ENCODE measurements around the gene APCDD1. TPM values are rescaled to one million over a fixed set of nuclear protein-coding genes. Genes with fewer than 3 reads are reported as not detected.

The APCDD1 gene
- polyA plus RNA-seq (2011; rRNA removed) (0.01 TPM in 1 of 2 replicates, not detected in the other), polyA minus RNA-seq (2011; rRNA and poly(A)+ RNA removed) (not detected in 2 replicates)

DNA sequence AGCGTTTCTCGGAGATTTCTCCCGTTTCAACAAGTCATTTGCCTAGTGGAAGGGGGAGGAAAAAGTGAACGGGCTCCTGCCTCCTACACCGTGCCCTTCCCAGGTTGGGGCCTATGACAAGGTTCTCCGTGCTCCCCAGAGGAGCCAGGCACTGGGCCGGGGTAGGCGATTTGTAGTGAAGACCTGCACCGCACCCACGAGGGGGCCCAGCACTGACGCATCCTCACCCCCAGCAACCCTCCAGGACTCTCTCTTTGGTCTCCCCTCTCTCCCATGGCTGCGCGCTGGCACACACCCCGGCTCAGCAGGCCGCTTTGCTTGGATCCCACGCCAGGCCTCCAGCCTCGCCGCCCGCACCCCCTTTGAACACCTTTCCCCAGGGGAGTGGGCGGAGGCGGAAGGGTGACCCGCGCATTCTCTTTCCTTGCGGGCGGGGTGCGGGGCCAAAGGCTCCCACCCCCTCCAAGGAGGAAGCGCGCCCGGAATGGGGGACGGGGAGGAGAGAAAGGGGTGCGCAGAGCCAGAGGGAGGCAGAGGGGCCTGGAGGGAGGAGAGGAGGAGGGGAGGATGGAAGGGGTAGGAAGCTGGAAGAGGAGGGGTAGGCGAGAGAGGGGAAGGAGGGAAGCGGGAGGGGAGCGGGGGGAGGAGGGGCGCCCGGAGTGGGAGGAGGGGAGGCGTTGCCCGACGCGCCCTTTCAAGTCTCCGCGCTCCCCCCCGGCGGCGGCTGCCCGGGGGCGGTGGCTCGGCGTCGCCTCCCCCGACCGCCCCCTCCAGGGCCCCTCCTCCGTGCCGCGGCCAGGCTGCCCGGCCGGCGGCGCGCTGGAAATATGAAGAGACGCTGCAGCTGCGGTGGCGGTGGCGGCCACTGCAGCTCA, at the start of gene APCDD1:
Gene APCDD1, plus strand, starts transcription at position 830 of the 875 bp plus-strand sequence. CDS start 347 bp downstream, outside the sequence.
- ChIA-PET CTCF (no interaction called here), POLR2A (no interaction called here)
- DNase-seq (ENCODE audit: low read depth, low spot score) = no peak
- Histone ChIP-seq H3K4me3 (ENCODE audit: low read depth, low read length) (no peak within 1 kb of the TSS), H3K27ac (ENCODE audit: low read depth, low read length) (no peak within 1 kb of the TSS), H3K9me3 (ENCODE audit: control insufficient read depth, insufficient read depth, low read length) (peaks cover 3% of the 10 kb centered on the region; the same call in 1 of the 2 replicates), H3K27me3 (ENCODE audit: control insufficient read depth, insufficient read depth, low read length) (peaks cover 41% of the 10 kb centered on the region)
- TF ChIP-seq, protein P1, sequence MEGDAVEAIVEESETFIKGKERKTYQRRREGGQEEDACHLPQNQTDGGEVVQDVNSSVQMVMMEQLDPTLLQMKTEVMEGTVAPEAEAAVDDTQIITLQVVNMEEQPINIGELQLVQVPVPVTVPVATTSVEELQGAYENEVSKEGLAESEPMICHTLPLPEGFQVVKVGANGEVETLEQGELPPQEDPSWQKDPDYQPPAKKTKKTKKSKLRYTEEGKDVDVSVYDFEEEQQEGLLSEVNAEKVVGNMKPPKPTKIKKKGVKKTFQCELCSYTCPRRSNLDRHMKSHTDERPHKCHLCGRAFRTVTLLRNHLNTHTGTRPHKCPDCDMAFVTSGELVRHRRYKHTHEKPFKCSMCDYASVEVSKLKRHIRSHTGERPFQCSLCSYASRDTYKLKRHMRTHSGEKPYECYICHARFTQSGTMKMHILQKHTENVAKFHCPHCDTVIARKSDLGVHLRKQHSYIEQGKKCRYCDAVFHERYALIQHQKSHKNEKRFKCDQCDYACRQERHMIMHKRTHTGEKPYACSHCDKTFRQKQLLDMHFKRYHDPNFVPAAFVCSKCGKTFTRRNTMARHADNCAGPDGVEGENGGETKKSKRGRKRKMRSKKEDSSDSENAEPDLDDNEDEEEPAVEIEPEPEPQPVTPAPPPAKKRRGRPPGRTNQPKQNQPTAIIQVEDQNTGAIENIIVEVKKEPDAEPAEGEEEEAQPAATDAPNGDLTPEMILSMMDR (IDR thresholded peaks at IDR 0.05; ENCODE audit: low read depth, low read length) = no peak

DNA sequence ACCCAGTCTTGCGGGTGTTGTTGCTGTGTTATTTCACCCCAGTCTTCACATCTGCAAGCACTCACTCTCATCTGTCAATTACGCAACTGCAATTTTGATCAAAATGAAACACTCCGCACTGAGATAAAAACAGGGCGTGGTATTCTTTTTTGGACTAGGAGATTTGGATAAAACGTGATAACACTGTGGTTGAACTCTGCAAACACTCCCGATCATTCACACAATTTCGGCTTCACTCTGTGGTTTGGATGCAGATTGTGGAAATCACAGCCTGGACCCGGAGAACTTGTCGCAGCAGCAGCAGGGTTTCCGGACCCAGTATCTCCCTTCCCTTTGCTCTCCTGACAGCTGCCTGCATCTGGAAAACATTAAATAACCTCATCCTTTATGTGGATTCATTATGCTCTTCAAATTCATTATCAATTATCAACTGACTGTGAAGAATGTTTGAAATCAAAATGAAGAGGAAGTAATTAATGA, 49.4 kb upstream of the APCDD1 start:
- TF ChIP-seq, protein P1 (IDR thresholded peaks at IDR 0.05; ENCODE audit: low read depth, low read length) = no peak
- ChIA-PET POLR2A (no interaction called here), CTCF (interaction anchor here (0.6 kb wide), 1 partner anchor 100 kb away, joined by 3 read pairs; no protein-coding TSS in a partner anchor)
- Histone ChIP-seq H3K4me3 (ENCODE audit: low read depth, low read length) (no peak overlapping the region), H3K9me3 (ENCODE audit: control insufficient read depth, insufficient read depth, low read length) (no peaks in the 10 kb centered on the region), H3K27me3 (ENCODE audit: control insufficient read depth, insufficient read depth, low read length) (peaks cover 20% of the 10 kb centered on the region), H3K27ac (ENCODE audit: low read depth, low read length) (no peak overlapping the region)
- DNase-seq (ENCODE audit: low read depth, low spot score) = no peak

DNA sequence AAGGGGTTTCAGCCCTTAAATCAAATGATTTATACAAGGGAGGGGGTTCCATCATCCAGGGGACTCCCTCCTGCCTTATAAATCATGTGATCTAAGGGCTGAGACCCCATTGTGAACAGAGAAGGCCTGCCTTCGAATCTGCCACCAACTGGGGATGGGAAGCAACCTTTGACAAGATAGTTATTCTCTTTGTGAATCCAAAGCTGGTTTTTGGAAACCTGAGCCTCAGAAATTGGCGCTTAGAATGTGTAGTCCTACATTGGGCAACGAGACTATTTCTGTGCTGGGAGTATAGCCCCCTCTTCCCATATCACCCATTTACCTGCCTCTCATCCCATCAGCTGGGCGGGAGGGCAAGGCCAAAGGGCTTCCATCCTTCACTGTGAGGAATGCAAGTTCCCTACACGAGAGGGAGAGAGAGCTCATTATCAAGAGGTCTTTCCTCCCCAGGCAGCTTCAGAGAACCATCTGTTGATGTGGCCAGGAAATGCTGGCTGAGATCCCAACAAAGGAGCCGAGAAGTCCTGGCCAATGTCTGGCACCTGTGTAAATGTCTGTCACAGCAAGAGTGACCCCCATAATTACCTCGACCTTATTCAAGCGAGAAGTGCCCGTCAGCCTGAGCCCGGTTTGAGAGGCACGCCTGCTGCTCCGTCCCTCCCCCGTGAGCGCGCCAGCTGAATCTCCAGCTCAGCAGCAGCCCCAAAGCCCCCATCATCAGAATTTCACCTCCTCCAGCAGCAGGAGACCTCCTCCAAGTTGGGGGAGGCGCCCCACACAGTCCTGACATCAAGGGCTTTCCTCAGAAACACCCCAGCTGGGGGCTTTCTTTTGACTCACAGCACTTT, 48.4 kb upstream of the APCDD1 start:
- no peak for DNase-seq (ENCODE audit: low read depth, low spot score)
- Histone ChIP-seq H3K9me3 (ENCODE audit: control insufficient read depth, insufficient read depth, low read length) (no peaks in the 10 kb centered on the region), H3K27me3 (ENCODE audit: control insufficient read depth, insufficient read depth, low read length) (peaks cover 20% of the 10 kb centered on the region), H3K27ac (ENCODE audit: low read depth, low read length) (no peak overlapping the region), H3K4me3 (ENCODE audit: low read depth, low read length) (no peak overlapping the region)
- POLR2A ChIA-PET = no interaction called here
- TF ChIP-seq, protein P1 (IDR thresholded peaks at IDR 0.05; ENCODE audit: low read depth, low read length) = no peak
- CTCF ChIA-PET = no interaction called here

DNA sequence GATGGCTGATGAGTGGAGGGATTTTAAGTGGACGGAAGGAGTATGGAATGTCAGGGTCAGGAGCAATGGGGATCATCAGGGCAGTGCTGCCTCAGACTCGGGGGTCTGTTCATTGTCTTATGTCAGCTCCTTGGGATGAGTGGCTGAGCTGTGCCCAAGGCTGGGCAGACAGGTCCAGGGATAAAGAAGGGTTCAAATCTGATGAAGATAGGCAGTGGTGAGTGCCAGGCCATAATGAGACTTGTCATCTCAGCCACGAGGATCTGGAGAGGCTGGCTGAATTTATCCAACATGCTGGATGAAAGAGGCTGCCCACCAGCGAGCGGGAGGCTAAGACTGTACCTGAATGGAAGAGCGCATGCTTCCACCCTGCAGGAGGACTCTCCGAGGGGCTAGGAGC, 46.3 kb upstream of the APCDD1 start:
- no peak for DNase-seq (ENCODE audit: low read depth, low spot score)
- TF ChIP-seq, protein P1 (IDR thresholded peaks at IDR 0.05; ENCODE audit: low read depth, low read length) = no peak
- H3K27me3 ChIP-seq (ENCODE audit: control insufficient read depth, insufficient read depth, low read length) = peaks cover 18% of the 10 kb centered on the region
- ChIA-PET POLR2A (no interaction called here), CTCF (no interaction called here)
- H3K4me3 ChIP-seq (ENCODE audit: low read depth, low read length) = no peak overlapping the region
- H3K9me3 ChIP-seq (ENCODE audit: control insufficient read depth, insufficient read depth, low read length) = no peaks in the 10 kb centered on the region
- H3K27ac ChIP-seq (ENCODE audit: low read depth, low read length) = no peak overlapping the region

All from AG04450 (cell line).